ENCODE results near the gene MYO3B.
"Not testable (repeated sequence)": the region's sequence is repeated elsewhere in the genome, so short reads cannot be mapped to it uniquely, and the experiment has no call there.

The MYO3B gene

GRCh38 chr2:170671079-170671478 is 493.1 kb downstream of the MYO3B start:
- no peak for DNase-seq

GRCh38 chr2:170674282-170674681 is 496.3 kb downstream of the MYO3B start:
- DNase-seq = not testable (repeated sequence)

- no peak for DNase-seq
These were observed 497.8 kb downstream of the MYO3B start for GRCh38 chr2:170675701-170676100.

GRCh38 chr2:170679607-170680079 is 501.7 kb downstream of the MYO3B start:
- DNase-seq = peak; percentile 40

GRCh38 chr2:170680172-170680941 is 502.4 kb downstream of the MYO3B start:
- no peak for DNase-seq

- no peak for DNase-seq
These were observed 503.4 kb downstream of the MYO3B start for GRCh38 chr2:170681311-170681710.

- DNase-seq = no peak
These were observed 507.6 kb downstream of the MYO3B start for GRCh38 chr2:170685591-170685990.

GRCh38 chr2:170689481-170689880 is 511.5 kb downstream of the MYO3B start:
- DNase-seq = no peak

GRCh38 chr2:170690640-170691039 is 512.7 kb downstream of the MYO3B start:
- DNase-seq = no peak

- no peak for DNase-seq
These were observed 516.4 kb downstream of the MYO3B start for GRCh38 chr2:170694316-170694715.

- no peak for DNase-seq
These were observed 517.8 kb downstream of the MYO3B start for GRCh38 chr2:170695521-170696410.

- DNase-seq = no peak
These were observed 519.0 kb downstream of the MYO3B start for GRCh38 chr2:170696948-170697347.

GRCh38 chr2:170701011-170701410 is 523.1 kb downstream of the MYO3B start:
- DNase-seq = no peak

GRCh38 chr2:170703776-170704476 is 526.0 kb downstream of the MYO3B start:
- no peak for DNase-seq

Data from DMS153 (cell line).